Measurements from ENCODE around the gene OR10H4.
"Not testable (repeated sequence)": the region's sequence is repeated elsewhere in the genome, so short reads cannot be mapped to it uniquely, and the experiment has no call there.

Gene OR10H4

DNA sequence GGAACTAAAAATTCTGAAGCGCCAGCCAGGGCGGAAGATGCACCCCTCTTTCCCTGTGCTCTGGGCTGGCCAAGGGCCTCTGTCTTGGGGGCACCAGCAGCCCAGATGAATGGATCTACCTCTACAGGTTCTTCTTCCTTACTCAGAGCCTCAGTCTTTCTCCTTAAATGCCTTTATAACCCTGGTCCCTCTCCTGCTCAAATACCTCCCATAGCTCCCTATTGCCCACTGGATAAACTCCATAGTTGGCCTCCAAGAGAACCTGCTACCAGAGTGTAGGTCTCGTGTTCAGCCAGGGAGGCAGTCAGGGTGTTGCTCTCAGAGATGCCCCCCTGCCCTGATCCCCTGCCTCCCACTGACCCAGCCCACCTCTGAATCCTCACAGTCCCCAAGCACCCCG is 30.5 kb downstream of the OR10H4 start:
- no peak overlapping the region for H3K27ac ChIP-seq (ENCODE audit: low read depth, low read length, severe bottlenecking)
- H3K4me3 ChIP-seq (ENCODE audit: extremely low read depth, insufficient read depth, low read length, poor library complexity, severe bottlenecking): no peak overlapping the region
- no peaks in the 10 kb centered on the region for H3K4me1 ChIP-seq (ENCODE audit: control insufficient read depth, insufficient read depth, low read length, poor library complexity, severe bottlenecking)
- 60 to 66% methylated on average over 3 of the region's 4 CpGs for WGBS, 2 experiments (ENCODE audit: insufficient coverage in 2 of 2)
- H3K36me3 ChIP-seq (ENCODE audit: control insufficient read depth, insufficient read depth, low read length): no peaks in the 10 kb centered on the region
- peaks cover 46% of the 10 kb centered on the region for H3K9me3 ChIP-seq (ENCODE audit: control insufficient read depth, low read length)

DNA sequence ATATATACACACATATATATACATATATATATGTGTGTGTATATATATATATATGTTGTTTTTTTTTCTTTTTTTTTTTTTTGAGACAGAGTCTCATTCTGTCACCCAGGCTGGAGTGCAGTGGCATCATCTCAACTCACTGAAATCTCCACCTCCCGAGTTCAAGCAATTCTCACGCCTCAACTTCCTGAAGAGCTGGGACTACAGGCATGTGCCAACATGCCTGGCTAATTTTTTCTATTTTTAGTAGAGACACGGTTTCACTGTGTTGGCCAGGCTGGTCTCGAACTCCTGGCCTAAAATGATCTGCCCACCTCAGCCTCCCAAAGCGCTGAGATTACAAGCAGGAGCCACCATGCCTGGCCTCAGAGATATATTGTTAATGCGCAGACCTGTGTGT is 37.0 kb downstream of the OR10H4 start:
- H3K4me3 ChIP-seq (ENCODE audit: extremely low read depth, insufficient read depth, low read length, poor library complexity, severe bottlenecking); H3K27ac ChIP-seq (ENCODE audit: low read depth, low read length, severe bottlenecking); H3K4me1 ChIP-seq (ENCODE audit: control insufficient read depth, insufficient read depth, low read length, poor library complexity, severe bottlenecking); H3K36me3 ChIP-seq (ENCODE audit: control insufficient read depth, insufficient read depth, low read length): not testable (repeated sequence)
- H3K9me3 ChIP-seq (ENCODE audit: control insufficient read depth, low read length): peaks cover 25% of the 10 kb centered on the region
- 70 to 74% methylated on average over 3 to 5 of the region's 6 CpGs for WGBS, 2 experiments (ENCODE audit: insufficient coverage in 2 of 2)

DNA sequence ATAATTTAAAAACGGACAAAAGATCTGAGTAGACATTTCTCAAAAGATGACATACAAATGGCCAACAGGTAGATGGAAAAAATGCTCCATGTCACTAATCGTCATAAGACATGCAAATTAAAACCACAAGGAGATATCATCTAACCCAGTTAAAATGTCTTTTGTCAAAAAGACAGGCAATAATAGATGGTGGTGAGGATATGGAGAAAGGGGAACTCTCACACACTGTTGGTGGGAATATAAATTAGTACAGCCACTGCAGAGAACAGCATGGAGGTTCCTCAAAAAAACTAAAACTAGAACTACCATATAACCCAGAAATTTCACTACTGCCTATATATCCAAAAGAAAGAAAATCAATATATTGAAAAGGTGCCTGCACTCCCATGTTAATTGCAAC is 37.9 kb downstream of the OR10H4 start:
- H3K9me3 ChIP-seq (ENCODE audit: control insufficient read depth, low read length): peaks cover 22% of the 10 kb centered on the region
- H3K36me3 ChIP-seq (ENCODE audit: control insufficient read depth, insufficient read depth, low read length): no peaks in the 10 kb centered on the region
- no peaks in the 10 kb centered on the region for H3K4me1 ChIP-seq (ENCODE audit: control insufficient read depth, insufficient read depth, low read length, poor library complexity, severe bottlenecking)
- H3K4me3 ChIP-seq (ENCODE audit: extremely low read depth, insufficient read depth, low read length, poor library complexity, severe bottlenecking): no peak overlapping the region
- no peak overlapping the region for H3K27ac ChIP-seq (ENCODE audit: low read depth, low read length, severe bottlenecking)
- no CpG with 5 or more reads among the region's 2 CpGs for WGBS, 2 experiments (ENCODE audit: insufficient coverage in 2 of 2)

DNA sequence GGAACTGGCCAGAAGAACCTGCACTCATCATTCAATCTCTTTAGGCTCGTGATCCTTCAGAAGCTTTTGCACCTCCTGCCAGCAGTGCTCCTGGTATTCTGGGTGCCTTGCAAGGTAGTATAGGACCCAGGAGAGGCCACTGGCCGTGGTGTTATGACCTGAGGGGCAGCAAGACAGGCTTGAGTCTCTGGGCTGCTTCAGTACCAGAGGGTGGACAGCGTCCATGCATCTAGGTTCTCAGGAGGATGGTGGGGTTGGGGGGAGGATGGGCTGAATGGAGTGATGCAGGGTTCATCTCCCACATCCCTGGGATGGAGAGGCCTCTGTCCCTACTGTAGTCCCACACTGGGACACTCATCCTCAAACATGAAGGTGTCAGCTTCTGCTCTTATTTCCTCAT is 41.1 kb downstream of the OR10H4 start:
- Histone ChIP-seq H3K36me3 (ENCODE audit: control insufficient read depth, insufficient read depth, low read length) (no peaks in the 10 kb centered on the region), H3K4me3 (ENCODE audit: extremely low read depth, insufficient read depth, low read length, poor library complexity, severe bottlenecking) (no peak overlapping the region), H3K4me1 (ENCODE audit: control insufficient read depth, insufficient read depth, low read length, poor library complexity, severe bottlenecking) (no peaks in the 10 kb centered on the region), H3K9me3 (ENCODE audit: control insufficient read depth, low read length) (peaks cover 43% of the 10 kb centered on the region), H3K27ac (ENCODE audit: low read depth, low read length, severe bottlenecking) (no peak overlapping the region)
- WGBS, 2 experiments (ENCODE audit: insufficient coverage in 2 of 2): 31 to 44% methylated on average over 2 of the region's 3 CpGs

- Histone ChIP-seq H3K4me3 (ENCODE audit: extremely low read depth, insufficient read depth, low read length, poor library complexity, severe bottlenecking) (no peak overlapping the region), H3K9me3 (ENCODE audit: control insufficient read depth, low read length) (peaks cover 53% of the 10 kb centered on the region), H3K4me1 (ENCODE audit: control insufficient read depth, insufficient read depth, low read length, poor library complexity, severe bottlenecking) (no peaks in the 10 kb centered on the region)
Observed at GRCh38 chr19:15991602-15992001, 42.8 kb downstream of the OR10H4 start.

GRCh38 chr19:15992014-15992413 is 43.2 kb downstream of the OR10H4 start:
- Histone ChIP-seq H3K27ac (ENCODE audit: low read depth, low read length, severe bottlenecking) (no peak overlapping the region), H3K4me3 (ENCODE audit: extremely low read depth, insufficient read depth, low read length, poor library complexity, severe bottlenecking) (no peak overlapping the region), H3K36me3 (ENCODE audit: control insufficient read depth, insufficient read depth, low read length) (no peaks in the 10 kb centered on the region), H3K4me1 (ENCODE audit: control insufficient read depth, insufficient read depth, low read length, poor library complexity, severe bottlenecking) (no peaks in the 10 kb centered on the region), H3K9me3 (ENCODE audit: control insufficient read depth, low read length) (peaks cover 54% of the 10 kb centered on the region)
- WGBS, 2 experiments (ENCODE audit: insufficient coverage in 2 of 2): 50 to 83% methylated on average over 4 of the region's 5 CpGs

More at GRCh38 chr19:15991602-15992001, 42.8 kb downstream of the OR10H4 start:
- no peak overlapping the region for H3K27ac ChIP-seq (ENCODE audit: low read depth, low read length, severe bottlenecking)
- no peaks in the 10 kb centered on the region for H3K36me3 ChIP-seq (ENCODE audit: control insufficient read depth, insufficient read depth, low read length)

DNA sequence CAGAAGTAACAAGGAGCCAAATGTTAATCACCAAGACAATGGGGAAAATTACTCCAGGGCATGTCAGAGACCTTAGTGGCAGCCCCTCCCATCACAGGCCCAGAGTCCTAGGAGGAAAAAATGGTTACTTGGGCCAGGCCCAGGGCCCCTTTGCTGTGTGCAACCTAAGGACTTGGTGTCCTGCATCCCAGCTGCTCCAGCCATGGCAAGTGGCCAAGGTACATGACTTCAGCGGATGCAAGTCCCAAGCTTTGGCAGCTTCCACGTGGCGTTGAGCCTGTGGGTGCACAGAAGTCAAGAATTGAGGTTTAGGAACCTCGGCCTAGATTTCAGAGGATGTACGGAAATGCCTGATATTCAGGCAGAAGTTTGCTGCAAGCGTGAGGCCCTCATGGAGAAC is 46.7 kb downstream of the OR10H4 start:
- H3K36me3 ChIP-seq (ENCODE audit: control insufficient read depth, insufficient read depth, low read length): no peaks in the 10 kb centered on the region
- H3K9me3 ChIP-seq (ENCODE audit: control insufficient read depth, low read length): peaks cover 69% of the 10 kb centered on the region
- no peak overlapping the region for H3K4me3 ChIP-seq (ENCODE audit: extremely low read depth, insufficient read depth, low read length, poor library complexity, severe bottlenecking)
- 62 to 68% methylated on average over 3 to 4 of the region's 6 CpGs for WGBS, 2 experiments (ENCODE audit: insufficient coverage in 2 of 2)
- no peaks in the 10 kb centered on the region for H3K4me1 ChIP-seq (ENCODE audit: control insufficient read depth, insufficient read depth, low read length, poor library complexity, severe bottlenecking)
- H3K27ac ChIP-seq (ENCODE audit: low read depth, low read length, severe bottlenecking): no peak overlapping the region

DNA sequence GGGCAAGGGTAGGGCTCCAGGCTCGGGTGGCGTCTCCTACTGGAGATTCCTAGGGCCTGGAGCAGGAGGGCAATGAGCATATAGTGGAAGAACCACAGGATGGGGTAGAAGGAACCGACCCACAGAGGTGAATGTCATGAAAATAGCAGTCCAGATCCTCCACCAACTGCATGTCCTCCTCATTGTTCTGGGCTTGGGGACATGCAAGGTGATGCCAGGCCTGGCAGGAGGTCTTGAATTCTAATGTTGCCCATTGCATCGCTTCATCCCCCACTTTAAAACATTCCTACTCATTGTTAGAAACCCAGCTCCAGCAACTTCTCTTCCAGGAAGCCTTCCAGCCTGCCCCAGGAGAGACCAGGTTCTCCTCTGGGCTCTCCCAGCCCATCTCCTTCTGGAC is 49.4 kb downstream of the OR10H4 start:
- no peaks in the 10 kb centered on the region for H3K36me3 ChIP-seq (ENCODE audit: control insufficient read depth, insufficient read depth, low read length)
- H3K9me3 ChIP-seq (ENCODE audit: control insufficient read depth, low read length): peaks cover 64% of the 10 kb centered on the region
- WGBS, 2 experiments (ENCODE audit: insufficient coverage in 2 of 2): 23 to 44% methylated on average over 3 to 4 of the region's 4 CpGs
- no peak overlapping the region for H3K27ac ChIP-seq (ENCODE audit: low read depth, low read length, severe bottlenecking)
- no peak overlapping the region for H3K4me3 ChIP-seq (ENCODE audit: extremely low read depth, insufficient read depth, low read length, poor library complexity, severe bottlenecking)
- no peaks in the 10 kb centered on the region for H3K4me1 ChIP-seq (ENCODE audit: control insufficient read depth, insufficient read depth, low read length, poor library complexity, severe bottlenecking)

Measured in mesodermal cell (in vitro differentiated cells).